ENCODE measurements around the gene DDX6.

DDX6 gene

DNA sequence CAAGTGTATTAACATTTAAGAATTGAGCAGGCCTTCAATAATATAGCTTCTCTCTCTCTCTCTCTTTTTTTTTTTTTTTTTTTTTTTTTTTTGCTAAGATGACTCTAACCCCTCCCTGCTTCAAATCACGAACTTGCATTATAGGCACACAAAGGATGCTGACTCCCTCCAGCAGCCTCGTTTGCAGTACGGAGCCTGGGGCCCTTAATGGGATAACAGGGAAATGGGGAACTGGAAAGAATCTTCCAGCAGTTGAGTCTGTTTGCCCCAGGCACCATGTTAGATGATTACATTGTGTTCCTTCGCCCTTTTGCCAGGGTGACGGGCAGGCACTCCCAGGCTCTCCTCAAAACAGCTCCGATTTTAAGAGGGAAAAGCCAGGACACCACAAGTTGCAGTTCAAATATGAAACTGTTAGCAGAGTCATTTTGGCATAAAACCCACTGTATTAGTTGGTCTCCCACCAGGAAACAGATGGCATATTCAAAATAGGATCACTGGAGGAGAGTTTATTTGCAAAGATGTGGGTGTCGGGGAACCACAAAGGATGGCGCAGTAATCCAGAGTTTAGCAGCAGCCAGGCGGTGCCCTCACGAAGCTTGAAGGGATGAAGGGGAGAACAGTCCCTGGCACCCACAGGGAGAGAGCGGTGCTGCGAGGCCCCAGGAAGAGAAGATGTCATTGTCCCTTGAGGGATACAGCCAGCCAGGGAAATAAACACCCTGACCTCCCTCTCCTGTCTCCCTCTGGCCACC, 85.0 kb downstream of the DDX6 start:
- in situ Hi-C loops (cut with MboI; ENCODE audit: low sequenced_read_pairs): no loop called here

DNA sequence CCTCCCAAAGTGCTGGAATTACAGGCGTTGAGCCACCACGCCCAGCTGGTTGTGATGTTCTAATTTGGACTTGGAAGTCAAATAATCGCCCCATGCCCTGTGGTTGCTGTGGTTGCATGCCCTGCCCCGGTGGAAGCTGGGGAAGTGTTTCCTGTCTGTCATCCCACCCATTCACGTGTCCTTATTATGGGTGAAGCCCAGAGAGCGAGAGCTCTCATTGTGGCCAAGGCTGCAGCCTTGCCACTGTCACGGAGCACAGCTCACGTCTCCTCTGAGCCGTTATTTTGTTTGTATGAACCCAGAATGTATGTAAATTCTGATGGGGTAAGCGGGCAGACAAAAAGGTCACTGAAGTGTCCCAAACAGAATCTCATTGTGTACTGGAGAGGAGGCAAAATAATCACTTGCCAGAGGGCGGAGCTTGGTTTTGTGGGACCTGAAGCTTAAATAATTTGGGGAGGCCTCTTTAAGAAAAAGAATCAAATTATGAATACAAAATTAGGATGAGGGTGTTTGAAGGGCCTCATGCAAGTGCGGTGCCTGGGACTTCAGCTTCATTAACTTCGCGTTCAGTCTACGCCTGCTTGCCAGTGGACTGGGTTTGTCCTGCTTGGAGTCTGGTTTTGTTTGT, 85.7 kb downstream of the DDX6 start:
- in situ Hi-C loops (cut with MboI; ENCODE audit: low sequenced_read_pairs): no loop called here

DNA sequence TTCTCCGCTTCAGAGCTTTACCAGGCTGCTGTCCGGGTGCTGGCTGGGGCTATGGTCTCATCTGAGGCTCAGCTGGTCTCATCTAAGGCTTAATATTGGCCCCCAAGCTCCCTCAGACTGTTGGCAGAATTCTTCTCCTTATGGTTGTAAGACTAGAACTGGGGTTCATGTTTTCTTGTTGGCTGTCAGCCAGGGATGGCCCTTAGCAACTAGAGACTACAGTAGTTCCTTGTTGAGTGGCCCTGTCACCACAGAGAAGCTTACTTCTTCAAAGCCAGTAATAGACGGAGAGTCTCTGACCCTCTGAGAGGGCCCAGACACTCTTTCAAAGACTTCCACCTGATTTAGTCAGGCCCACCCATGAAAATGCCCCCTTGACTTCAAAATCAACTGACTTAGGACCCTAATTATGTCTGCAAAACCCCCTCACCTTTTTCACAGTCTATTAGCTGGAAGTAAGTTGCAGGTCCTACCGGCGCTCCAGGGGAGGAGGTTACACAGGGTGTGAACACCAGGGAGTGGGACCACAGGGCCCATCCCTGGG, 87.3 kb downstream of the DDX6 start:
- in situ Hi-C loops (cut with MboI; ENCODE audit: low sequenced_read_pairs): no loop called here

DNA sequence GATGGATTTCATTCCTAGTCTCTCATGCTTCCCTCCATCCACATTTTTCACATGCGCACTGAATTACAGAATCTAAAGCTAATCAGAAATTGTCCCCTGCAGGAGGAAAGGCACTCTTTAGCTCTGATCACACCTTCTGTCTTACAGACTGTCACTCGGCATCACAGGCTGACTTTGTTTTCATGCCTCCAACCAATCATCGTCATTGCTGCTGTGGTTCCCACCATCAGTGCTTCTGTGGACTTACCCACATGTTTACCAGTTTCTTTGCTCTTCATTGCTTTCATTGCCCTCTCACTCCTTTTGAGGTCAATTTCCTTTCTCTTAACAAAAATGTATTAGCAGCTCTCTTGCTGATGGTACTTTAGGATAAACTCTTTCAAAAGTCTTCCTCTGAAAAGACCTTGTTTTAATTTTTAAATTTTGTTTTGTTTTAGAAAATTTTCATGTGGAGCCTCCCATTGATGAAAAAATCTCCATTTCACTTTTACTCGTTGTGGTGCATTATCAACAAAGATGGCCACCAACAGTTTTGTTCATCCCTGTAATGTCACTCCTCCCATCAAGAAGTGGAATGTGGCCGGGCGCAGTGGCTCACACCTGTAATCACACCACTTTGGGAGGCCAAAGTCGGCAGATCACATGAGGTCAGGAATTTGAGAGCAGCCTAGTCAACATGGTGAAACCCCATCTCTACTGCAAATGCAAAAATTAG, 91.3 kb downstream of the DDX6 start:
- in situ Hi-C loops (cut with MboI; ENCODE audit: low sequenced_read_pairs): no loop called here
